GM12891 (cell line): ENCODE measurements around the gene MNS1.

Experiments
- POLR2A ChIP-seq: IDR thresholded peaks from 2 replicates; pipeline ENCODE4 v1.6.1; 2011; ENCODE audit warnings: low read depth, low read length, control low read depth
- POLR2AphosphoS5 ChIP-seq: IDR thresholded peaks from 2 replicates; pipeline ENCODE4 v1.6.1; 2011; ENCODE audit warnings: low read depth, low read length, control low read depth
- SPI1 ChIP-seq: IDR thresholded peaks from 2 replicates; pipeline ENCODE4 v1.6.1; 2011; ENCODE audit warnings: low read depth, low read length, control low read depth
- TAF1 ChIP-seq: IDR thresholded peaks from 2 replicates; pipeline ENCODE4 v1.6.1; 2011; ENCODE audit warnings: low read depth, low read length, control low read depth

GRCh38 chr15:56496635-56497034, 31.7 kb upstream of the MNS1 start:
- no peak for TF ChIP-seq TAF1
- TF ChIP-seq POLR2A: no peak
- TF ChIP-seq POLR2AphosphoS5: no peak
- TF ChIP-seq SPI1: no peak
